ENCODE results near the gene PAFAH2.

Gene PAFAH2

DNA sequence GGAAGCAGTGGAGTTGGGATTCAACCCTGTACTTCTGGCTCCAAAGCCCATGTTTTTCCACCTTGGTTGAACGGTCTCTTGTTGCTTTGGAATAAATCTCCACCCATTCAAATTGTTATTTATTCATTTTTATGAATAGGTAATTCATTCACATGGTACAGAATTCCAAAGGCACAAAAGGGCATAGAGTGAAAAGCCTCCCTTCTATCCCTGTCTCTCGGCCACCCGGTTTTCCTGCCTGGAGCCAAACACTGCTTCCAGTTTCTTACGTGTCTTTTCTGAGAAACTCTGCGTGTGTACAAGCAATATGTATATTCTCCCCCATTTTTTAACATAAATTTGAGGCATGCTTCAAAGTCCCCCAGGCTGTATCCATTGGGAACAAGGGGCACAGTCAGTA is 27.7 kb upstream of the PAFAH2 start:
- in situ Hi-C loops (cut with HindIII; ENCODE audit: low sequenced_read_pairs), result no loop called here
- no peak overlapping the region for H3K4me3 ChIP-seq (ENCODE audit: low read depth, low read length)
- no peak for DNase-seq (ENCODE audit: low read depth)
- TF ChIP-seq, protein P1, sequence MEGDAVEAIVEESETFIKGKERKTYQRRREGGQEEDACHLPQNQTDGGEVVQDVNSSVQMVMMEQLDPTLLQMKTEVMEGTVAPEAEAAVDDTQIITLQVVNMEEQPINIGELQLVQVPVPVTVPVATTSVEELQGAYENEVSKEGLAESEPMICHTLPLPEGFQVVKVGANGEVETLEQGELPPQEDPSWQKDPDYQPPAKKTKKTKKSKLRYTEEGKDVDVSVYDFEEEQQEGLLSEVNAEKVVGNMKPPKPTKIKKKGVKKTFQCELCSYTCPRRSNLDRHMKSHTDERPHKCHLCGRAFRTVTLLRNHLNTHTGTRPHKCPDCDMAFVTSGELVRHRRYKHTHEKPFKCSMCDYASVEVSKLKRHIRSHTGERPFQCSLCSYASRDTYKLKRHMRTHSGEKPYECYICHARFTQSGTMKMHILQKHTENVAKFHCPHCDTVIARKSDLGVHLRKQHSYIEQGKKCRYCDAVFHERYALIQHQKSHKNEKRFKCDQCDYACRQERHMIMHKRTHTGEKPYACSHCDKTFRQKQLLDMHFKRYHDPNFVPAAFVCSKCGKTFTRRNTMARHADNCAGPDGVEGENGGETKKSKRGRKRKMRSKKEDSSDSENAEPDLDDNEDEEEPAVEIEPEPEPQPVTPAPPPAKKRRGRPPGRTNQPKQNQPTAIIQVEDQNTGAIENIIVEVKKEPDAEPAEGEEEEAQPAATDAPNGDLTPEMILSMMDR (IDR thresholded peaks at IDR 0.05; ENCODE audit: low read depth, low read length, missing control alignments), result no peak

DNA sequence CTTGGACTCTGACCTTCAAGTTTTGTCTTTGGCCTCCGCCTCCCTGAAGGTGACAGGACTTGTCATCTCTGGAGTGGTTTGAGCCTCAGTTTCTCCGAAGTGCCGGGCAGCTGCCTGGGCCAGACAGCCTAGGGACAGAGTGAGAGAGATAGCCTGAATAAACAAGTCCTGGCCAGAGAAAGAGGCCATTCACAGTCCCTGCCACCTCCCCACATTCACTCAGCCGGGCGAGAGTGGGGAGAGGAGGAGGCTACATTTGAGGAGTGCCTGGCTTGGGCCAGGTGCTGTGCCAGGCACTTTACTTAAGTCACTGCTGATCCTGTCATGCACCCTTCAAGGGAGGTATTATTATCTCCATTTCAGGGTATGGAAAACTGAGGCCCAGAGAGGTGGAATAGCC is 27.2 kb upstream of the PAFAH2 start:
- no peak overlapping the region for H3K4me3 ChIP-seq (ENCODE audit: low read depth, low read length)
- DNase-seq (ENCODE audit: low read depth), result no peak
- TF ChIP-seq, protein P1 (IDR thresholded peaks at IDR 0.05; ENCODE audit: low read depth, low read length, missing control alignments), result no peak
- in situ Hi-C loops (cut with HindIII; ENCODE audit: low sequenced_read_pairs), result no loop called here

DNA sequence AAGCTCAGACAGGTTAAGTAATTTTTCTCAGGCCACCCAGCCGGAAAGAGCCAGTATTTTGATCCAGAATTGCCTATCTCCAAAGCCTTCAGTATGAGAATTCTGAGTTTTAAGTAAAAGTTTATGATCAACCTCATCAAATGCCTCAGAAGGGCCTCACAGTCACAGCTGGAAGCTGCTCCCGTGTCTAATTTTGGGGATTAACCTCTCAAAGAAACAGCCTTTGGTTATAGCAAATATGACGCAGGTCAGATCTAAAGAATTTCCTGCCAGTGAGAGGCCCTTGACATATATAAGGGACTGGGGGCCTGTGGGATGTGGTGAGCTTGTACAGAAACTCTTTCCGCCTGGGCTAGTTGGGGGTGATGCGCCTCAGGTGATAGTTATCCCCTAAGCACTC is 26.0 kb upstream of the PAFAH2 start:
- TF ChIP-seq, protein P1 (IDR thresholded peaks at IDR 0.05; ENCODE audit: low read depth, low read length, missing control alignments), result no peak
- H3K4me3 ChIP-seq (ENCODE audit: low read depth, low read length), result no peak overlapping the region
- in situ Hi-C loops (cut with HindIII; ENCODE audit: low sequenced_read_pairs), result no loop called here
- DNase-seq (ENCODE audit: low read depth), result no peak

DNA sequence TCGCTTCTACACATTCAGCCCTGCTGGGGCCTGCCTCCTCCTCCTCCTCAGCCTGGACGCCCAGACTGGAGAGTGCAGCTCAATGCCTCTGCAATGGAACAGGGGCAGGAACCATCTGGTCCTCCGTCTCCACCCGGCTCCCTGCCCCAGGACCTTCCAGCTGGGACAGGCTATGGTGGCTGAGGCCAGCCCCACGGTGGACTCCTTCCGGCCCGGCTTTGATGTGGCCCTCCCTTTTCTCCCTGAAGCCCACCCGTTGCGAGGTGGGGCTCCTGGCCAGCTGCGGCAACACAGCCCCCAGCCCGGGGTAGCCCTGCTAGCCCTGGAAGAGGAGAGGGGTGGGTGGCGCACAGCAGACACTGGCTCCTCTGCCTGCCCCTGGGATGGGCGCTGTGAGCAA is 25.1 kb upstream of the PAFAH2 start:
- no peak overlapping the region for H3K4me3 ChIP-seq (ENCODE audit: low read depth, low read length)
- in situ Hi-C loops (cut with HindIII; ENCODE audit: low sequenced_read_pairs), result no loop called here

DNA sequence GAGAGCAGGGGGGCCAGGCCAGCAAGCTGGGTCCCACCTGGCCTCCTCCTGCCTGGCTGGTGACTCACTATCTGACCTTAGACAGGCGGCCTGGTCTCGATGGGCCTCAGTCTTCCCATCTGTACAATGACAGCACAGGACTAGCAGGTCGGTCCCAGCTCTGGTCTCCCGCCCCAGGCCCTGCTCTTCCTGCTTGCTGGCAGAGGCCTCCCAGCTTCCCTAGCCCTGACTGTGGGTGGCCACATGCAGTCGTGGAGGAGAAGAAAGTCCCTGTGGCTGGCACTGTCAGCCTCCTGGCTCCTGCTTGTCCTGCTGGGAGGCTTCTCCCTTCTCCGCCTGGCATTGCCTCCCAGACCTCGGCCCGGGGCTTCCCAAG is 24.5 kb upstream of the PAFAH2 start:
- in situ Hi-C loops (cut with HindIII; ENCODE audit: low sequenced_read_pairs), result no loop called here
- no peak for DNase-seq (ENCODE audit: low read depth)
- TF ChIP-seq, protein P1 (IDR thresholded peaks at IDR 0.05; ENCODE audit: low read depth, low read length, missing control alignments), result no peak
- no peak overlapping the region for H3K4me3 ChIP-seq (ENCODE audit: low read depth, low read length)

More for the DNA sequence above, 25.1 kb upstream of the PAFAH2 start:
- TF ChIP-seq, protein P1 (IDR thresholded peaks at IDR 0.05; ENCODE audit: low read depth, low read length, missing control alignments), result no peak
- DNase-seq (ENCODE audit: low read depth), result no peak

DNA sequence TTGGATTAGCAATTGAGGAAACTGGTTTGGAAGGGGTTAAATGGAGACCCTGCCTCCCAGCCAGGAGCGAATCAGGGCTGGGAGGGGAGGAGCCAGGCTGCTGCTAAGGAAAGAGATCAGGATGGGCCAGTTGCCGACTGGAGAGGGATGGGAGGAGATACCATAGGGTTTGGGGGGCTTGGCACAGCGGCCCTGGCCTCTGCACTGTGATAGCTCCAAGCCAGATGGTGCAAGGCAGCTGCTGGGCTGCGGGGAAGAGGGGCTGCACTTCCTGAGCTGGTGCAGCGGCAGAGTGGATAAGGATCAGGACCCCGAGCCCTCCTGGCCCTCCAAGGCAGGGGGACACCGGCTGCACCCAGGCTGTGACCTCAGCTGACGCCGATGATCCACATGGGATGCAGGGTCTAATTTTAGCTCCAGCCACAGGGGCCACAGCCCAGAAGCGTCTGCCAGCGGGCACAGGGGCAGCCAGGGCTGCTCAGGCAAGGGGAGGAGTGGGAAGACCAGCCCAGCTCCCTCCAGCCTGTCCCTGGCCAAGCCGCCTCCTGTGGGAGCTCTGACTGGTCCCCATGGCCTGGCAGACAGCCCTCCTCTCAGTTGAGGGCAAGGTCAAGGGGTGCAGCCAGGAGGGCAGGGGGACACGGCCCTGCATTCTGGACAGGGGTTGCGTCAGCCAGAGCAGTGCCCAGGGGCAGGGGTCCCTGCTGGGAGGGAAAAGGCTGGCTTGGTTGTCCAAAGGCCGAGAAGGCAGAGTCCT is 24.0 kb upstream of the PAFAH2 start, which contains the start of gene EXTL1:
Gene EXTL1 (plus strand): TSS at position 129 of the 757 bp plus-strand sequence. CDS start 872 bp downstream, outside the sequence.
- peak within 1 kb of the TSS; percentile 39 for H3K4me3 ChIP-seq (ENCODE audit: low read depth, low read length)
- in situ Hi-C loops (cut with HindIII; ENCODE audit: low sequenced_read_pairs), result no loop called here
- no peak for DNase-seq (ENCODE audit: low read depth)
- TF ChIP-seq, protein P1 (IDR thresholded peaks at IDR 0.05; ENCODE audit: low read depth, low read length, missing control alignments), result no peak
